HG03095 (cell line): ENCODE data around the gene TOMM5.
"Not testable (repeated sequence)": the region's sequence is repeated elsewhere in the genome, so short reads cannot be mapped to it uniquely, and the experiment has no call there.

Experiments
- ATAC-seq: cut with Tn5 transposase; IDR thresholded peaks from one replicate; pipeline ENCODE4 v1.9.1; 2021; ENCODE audit warnings: moderate library complexity; ENCODE audit not compliant: unreplicated experiment

The TOMM5 gene

GRCh38 chr9:37611961-37612360 is 19.6 kb upstream of the TOMM5 start:
- ATAC-seq: no peak

- ATAC-seq: no peak
These were observed 18.6 kb upstream of the TOMM5 start for GRCh38 chr9:37611014-37611413.

DNA sequence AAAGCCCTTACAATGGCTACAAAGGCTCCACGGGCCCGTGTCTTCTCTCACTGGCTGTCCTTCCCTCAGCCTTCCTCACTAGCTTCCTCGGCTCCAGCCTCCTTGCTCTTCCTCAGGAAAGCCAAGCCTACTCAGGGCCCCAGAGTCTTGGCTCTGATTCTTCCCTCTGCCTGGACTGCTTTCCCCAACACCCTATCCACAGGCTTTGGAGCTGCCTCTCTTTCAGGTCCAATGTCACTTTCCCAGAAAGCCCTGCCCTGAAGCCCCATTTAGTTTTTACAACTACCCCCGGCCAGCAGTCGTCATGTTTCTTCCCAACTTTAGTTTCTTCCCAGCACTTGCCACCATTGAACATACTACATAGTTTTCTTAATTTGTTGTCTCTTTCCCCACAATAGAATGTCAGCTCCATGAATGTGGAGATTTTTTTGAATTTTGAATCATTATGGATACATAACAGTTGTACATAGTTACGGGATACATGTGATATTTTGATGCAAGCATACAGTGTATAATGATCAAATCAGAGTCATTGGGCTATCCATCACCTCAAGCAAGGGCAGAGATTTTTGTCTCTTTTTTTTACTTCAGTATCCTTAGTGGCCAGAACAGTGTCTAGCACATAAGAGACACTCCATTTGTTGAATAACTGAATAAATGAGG is 17.5 kb upstream of the TOMM5 start:
- ATAC-seq: no peak

DNA sequence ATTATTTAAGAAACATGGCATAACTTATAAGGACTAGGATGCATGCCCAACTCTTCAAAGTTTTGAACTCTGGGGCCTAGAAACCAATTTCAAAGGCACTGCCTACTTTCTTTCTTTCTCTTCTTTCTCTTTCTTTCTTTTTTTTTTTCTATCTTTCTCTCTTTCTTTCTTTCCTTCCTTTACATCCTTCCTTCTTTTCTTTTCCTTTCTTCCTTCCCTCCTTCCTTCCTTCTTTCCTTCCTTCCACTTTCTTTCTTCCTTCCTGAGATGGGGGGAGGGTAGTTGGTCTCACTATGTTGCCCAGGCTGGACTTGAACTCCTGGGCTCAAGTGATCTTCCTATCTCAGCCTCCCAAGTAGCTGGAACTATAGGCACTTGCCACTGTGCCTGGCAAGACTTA is 15.9 kb upstream of the TOMM5 start:
- no peak for ATAC-seq

GRCh38 chr9:37604296-37604695 is 11.9 kb upstream of the TOMM5 start:
- ATAC-seq: no peak

DNA sequence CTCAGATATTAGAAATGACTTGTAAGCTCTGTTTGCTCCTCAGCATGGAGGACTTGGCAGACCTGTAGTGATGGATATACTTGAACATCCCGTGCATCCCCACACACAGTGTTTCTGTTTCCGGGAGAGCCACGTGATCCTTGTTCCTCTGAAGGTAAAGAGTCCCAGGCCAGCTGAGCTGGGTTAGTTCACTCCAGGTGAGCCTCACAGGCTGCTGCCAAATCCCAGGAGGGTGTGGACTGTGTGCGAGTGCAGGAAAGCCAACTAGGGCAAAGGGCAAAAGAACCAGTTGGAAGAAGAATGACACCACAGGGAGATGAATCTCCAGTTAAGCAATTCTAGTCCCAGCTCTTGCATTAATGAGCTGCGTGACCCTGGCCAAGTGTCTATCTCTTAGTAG is 10.4 kb upstream of the TOMM5 start:
- no peak for ATAC-seq

DNA sequence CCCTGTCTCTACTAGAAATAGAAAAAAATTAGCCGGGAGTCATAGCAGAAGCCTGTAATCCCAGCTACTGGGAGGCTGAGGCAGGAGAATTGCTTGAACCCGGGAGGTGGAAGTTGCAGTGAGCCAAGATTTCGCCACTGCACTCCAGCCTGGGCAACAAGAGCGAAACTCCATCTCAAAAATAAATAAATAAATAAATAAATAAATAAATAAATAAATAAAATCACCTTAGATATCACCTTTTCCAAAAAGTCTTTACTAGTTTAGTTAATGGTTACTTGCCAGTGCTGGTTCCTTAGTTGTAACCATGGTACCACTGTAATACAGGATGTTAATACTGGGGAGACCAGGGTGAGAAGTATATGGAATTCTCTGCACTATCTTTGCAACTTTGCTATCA is 9.7 kb upstream of the TOMM5 start:
- ATAC-seq: not testable (repeated sequence)

GRCh38 chr9:37596504-37596903 is 4.1 kb upstream of the TOMM5 start:
- ATAC-seq: no peak

- ATAC-seq: no peak
These were observed 1.6 kb upstream of the TOMM5 start for GRCh38 chr9:37593883-37594448.

GRCh38 chr9:37587521-37587920 is 4.9 kb downstream of the TOMM5 start:
- no peak for ATAC-seq

GRCh38 chr9:37583522-37584121 is 8.8 kb downstream of the TOMM5 start:
- ATAC-seq: no peak

- ATAC-seq: no peak
These were observed 9.7 kb downstream of the TOMM5 start for GRCh38 chr9:37582548-37583157.

- ATAC-seq: peak; percentile 79
These were observed 16.3 kb downstream of the TOMM5 start, which contains the start of gene FBXO10 for GRCh38 chr9:37575921-37576721. Gene FBXO10 (minus strand): TSS chr9:37576380. CDS start chr9:37541768, 34,612 bp downstream.

DNA sequence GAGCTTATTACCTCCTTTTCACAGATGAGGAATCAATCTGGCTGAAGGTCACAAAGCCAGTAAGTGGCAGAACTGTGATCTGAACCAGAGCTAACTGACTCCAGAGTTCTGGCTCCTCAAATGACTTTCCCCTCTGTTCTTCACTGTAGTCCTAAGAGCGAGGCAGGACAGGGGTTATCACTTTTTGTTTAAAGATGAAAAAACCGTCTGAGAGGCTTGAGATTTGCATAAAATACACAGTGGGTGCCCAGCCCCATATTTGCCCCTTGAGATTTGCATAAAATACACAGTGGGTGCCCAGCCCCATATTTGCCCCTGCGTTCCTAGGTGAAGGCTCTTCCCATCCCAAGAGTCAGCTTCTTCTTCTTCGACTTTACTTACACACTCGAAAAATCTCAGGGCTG is 16.9 kb downstream of the TOMM5 start:
- peak; percentile 36 for ATAC-seq

- no peak for ATAC-seq
These were observed 17.4 kb downstream of the TOMM5 start for GRCh38 chr9:37575001-37575400.

- ATAC-seq: no peak
These were observed 18.1 kb downstream of the TOMM5 start for GRCh38 chr9:37574241-37574721.

DNA sequence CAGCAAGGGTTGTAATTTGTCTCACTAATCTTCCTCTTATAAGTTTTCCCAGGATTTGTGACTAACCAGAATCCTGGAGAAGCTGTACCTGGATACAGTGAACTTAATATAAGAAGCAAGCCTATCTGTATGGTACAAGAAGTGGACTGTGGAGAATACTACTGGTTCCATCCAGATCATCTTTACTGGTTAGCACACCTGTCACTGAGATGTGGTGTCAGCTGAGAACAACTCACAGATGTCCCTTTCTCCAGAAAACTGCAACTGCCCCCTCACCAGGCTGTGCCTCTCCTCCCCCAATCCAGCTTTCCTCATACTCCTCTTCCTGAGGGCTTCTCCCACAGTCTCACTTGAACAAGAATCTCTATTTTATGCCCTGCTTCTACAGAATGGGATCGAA is 21.1 kb downstream of the TOMM5 start:
- ATAC-seq: no peak

DNA sequence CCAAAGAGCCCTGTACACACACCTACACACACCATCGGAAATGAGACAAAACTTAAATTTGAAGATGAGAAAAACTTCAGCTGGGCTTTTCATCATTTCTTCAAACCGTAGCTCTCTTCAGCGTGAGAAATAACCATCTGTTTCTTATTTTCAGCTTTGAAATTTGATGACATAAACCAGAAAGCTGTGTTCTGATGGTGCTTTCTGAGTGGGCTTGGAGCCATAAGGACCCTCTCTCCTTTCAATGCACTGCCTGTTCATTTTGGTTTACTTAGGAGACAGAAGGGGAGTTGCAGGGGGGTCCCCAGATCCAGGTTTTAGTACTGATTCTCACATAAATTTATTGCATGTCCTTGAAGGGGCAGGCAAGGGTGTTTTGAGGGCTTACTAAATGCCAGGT is 25.7 kb downstream of the TOMM5 start:
- ATAC-seq: peak; percentile 37

DNA sequence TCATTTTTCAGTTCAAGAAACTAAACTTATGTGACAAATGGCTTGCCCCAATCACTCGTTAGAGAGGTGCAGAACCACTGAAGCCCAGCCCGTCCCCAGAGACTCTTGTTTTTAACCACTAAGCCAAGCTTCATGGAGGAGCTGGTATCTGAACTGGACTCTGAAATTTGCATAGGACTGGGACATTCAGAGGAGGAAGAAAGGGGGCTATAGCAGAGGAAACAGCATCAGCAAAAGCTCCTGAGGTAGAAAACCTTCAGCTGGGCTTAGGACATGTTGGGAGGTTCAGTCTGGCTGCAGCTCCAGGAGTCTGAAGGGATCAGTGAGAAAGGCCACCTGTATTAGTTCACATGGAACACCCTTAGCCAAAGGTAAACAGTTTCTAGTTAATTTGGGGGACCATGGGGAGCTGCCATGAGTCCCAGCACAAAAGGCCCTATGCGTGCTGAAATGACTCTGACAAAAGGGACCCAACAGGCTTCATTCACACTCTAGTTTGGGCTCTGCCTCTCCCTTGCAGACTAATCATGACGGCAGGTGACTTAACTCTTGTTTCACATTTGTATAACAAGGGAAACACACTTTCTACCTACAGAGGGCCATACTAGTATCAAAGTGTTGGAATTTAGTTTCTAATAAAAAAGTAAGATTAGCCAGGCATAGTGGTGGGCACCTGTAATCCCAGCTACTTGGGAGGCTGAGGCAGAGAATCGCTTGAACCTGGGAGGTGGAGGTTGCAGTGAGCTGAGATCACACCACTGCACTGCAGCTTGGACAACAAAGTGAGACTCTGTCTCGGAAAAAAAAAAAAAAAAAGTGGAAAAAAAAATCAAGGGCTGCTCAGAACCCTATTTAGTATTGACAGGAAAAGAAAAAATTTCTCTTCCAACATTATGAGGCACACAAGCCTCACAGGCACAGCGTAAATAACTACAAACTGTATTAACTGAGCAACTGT is 26.5 kb downstream of the TOMM5 start:
- peak; percentile 76 for ATAC-seq

GRCh38 chr9:37564916-37565315 is 27.5 kb downstream of the TOMM5 start:
- ATAC-seq: no peak
